CD4-positive, alpha-beta memory T cell (primary cell): ENCODE results near the gene WASF3. TPM values are rescaled to one million over a fixed set of nuclear protein-coding genes. Genes with fewer than 3 reads are reported as not detected.

Experiments
- CTCF ChIA-PET: fragments of 350-600 bp; sonication (Branson Sonifier 250); formaldehyde crosslinking; loops from one replicate; lab custom pipeline; 2021; ENCODE audit warnings: inconsistent platforms; ENCODE audit not compliant: partially characterized antibody; lab: Charles Lee
- POLR2A ChIA-PET: fragments of 350-600 bp; sonication (Branson Sonifier 250); formaldehyde crosslinking; loops from one replicate; lab custom pipeline; 2021; ENCODE audit not compliant: partially characterized antibody; lab: Charles Lee
- DNase-seq, 5 donors: peaks; one replicate each; pipeline versions ENCODE4 v3.0.0 to v3.0.0-alpha.2; 2020 to 2022; ENCODE audit warnings: mixed read lengths in 1 of 5
- H3K27ac ChIP-seq: one replicate; pipeline ENCODE4 v1.7.0; 2013; ENCODE audit warnings: low read depth, low read length
- H3K27me3 ChIP-seq: 2 replicates; pipeline ENCODE4 v1.7.0; 2013; ENCODE audit warnings: mild to moderate bottlenecking, low read length, moderate library complexity; ENCODE audit not compliant: insufficient read depth
- H3K36me3 ChIP-seq: 2 replicates; pipeline ENCODE4 v1.7.0; 2013; ENCODE audit warnings: mild to moderate bottlenecking, low read length, moderate library complexity; ENCODE audit not compliant: insufficient read depth
- H3K4me1 ChIP-seq: 2 replicates; pipeline ENCODE4 v1.7.0; 2013; ENCODE audit warnings: mild to moderate bottlenecking, low read length, moderate library complexity; ENCODE audit not compliant: insufficient read depth
- H3K4me3 ChIP-seq, 2 donors: one replicate each; pipeline ENCODE4 v1.7.0; 2013; ENCODE audit warnings: low read length in 2 of 2, mild to moderate bottlenecking in 1 of 2
- H3K9me3 ChIP-seq, 2 donors: one replicate each; pipeline ENCODE4 v1.7.0; 2013; ENCODE audit warnings: low read length in 2 of 2, control low read depth in 1 of 2; ENCODE audit not compliant: control insufficient read depth in 1 of 2
- H3K27ac Mint-ChIP-seq, 7 donors: one replicate each; pipeline ENCODE4 v1.8.0; 2020 to 2021; ENCODE audit warnings: mixed read lengths in 7 of 7, mild to moderate bottlenecking in 6 of 7, inconsistent platforms in 3 of 7, moderate library complexity in 3 of 7
- H3K27me3 Mint-ChIP-seq, 2 donors: one replicate each; pipeline ENCODE4 v1.8.0; 2020 to 2021; ENCODE audit warnings: mixed read lengths in 2 of 2
- H3K36me3 Mint-ChIP-seq, 2 donors: one replicate each; pipeline ENCODE4 v1.8.0; 2020 to 2021; ENCODE audit warnings: mixed read lengths in 2 of 2, inconsistent platforms in 1 of 2, mild to moderate bottlenecking in 1 of 2
- H3K4me1 Mint-ChIP-seq, 4 donors: one replicate each; pipeline ENCODE4 v1.8.0; 2020 to 2021; ENCODE audit warnings: mixed read lengths in 4 of 4, mild to moderate bottlenecking in 1 of 4
- H3K4me3 Mint-ChIP-seq, 8 donors: one replicate each; pipeline ENCODE4 v1.8.0; 2020 to 2021; ENCODE audit warnings: mixed read lengths in 8 of 8, mild to moderate bottlenecking in 7 of 8, moderate library complexity in 6 of 8, inconsistent platforms in 3 of 8
- H3K9me3 Mint-ChIP-seq, 8 donors: one replicate each; pipeline ENCODE4 v1.8.0; 2020 to 2021; ENCODE audit warnings: mixed read lengths in 8 of 8, mild to moderate bottlenecking in 5 of 8, inconsistent platforms in 3 of 8, moderate library complexity in 1 of 8
- intact Hi-C: fragments of 100-400 bp; cut with micrococcal nuclease; formaldehyde crosslinking; loops from one replicate; pipeline ENCODE4 v1.15.1; 2023
- polyA plus RNA-seq, 2 donors: library from polyadenylated mRNA; unstranded; fragments of 300-500 nt; fragmentation: Illumina TruSeq; gene quantifications; one replicate each; pipeline ENCODE4 v1.2.3, GENCODE V29; 2021
- total RNA-seq, 2 experiments: library from RNA; stranded (reverse); gene quantifications; one replicate each; pipeline ENCODE4 v1.2.3, GENCODE V29; 2021

The WASF3 gene
- total and polyA plus RNA-seq, 4 experiments from 2014 or later = not detected

DNA sequence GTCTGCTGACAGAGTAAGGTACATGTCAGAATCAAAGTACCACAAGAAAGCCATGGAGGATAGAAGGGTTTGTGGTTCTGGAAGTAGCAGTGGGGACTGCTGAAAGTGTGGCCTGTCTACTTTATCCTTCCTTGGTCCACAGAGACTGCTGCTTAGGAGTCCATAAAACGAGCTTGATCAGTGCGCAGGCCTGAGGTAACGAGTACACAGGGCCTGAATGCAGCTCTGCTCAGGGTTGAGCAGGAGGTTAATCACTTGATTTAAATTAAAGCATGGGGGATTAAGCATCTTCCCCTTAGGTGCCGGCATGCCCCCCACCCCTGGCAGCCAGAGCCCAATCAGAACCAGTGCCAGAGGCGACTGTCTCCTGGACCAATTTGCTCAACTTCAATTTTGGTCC, 34.9 kb upstream of the WASF3 start:
- H3K36me3 ChIP-seq = no peaks in the 10 kb centered on the region
- no peak overlapping the region for H3K27ac ChIP-seq
- H3K27me3 ChIP-seq = no peaks in the 10 kb centered on the region
- H3K9me3 ChIP-seq = no peaks in the 10 kb centered on the region
- CTCF ChIA-PET = no interaction called here
- POLR2A ChIA-PET = no interaction called here
- H3K4me1 Mint-ChIP-seq = no peaks in the 10 kb centered on the region
- H3K4me3 ChIP-seq = no peak overlapping the region
- intact Hi-C loops = no loop called here
- H3K4me1 ChIP-seq = no peaks in the 10 kb centered on the region
- H3K4me3 Mint-ChIP-seq = no peak overlapping the region
- peaks cover 0 to 3% (median 0%) of the 10 kb centered on the region in 8 donors for H3K9me3 Mint-ChIP-seq
- DNase-seq = no peak
- no peak overlapping the region for H3K27ac Mint-ChIP-seq
- peaks cover 10 to 11% of the 10 kb centered on the region in 2 donors for H3K27me3 Mint-ChIP-seq
- no peaks in the 10 kb centered on the region for H3K36me3 Mint-ChIP-seq

DNA sequence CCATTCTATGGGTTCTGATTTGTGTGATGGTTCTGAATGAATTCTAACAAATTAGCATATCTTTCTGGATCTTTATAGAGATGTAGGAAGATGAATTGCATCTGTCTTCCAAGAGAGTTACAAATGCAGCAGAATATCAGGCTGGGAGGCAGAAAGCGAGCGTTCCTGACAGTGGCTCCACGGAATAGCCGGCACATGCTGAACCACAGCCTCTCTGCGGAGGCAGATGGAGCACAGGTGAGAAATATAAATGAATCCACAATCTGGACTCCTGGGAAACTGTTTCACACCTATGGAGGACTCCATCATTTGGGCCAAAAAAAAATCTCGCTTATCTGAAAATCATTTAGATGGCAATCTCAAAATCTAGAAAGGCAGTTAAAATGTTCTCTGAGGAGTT, 34.5 kb upstream of the WASF3 start:
- H3K27me3 ChIP-seq = no peaks in the 10 kb centered on the region
- no peaks in the 10 kb centered on the region for H3K4me1 ChIP-seq
- Mint-ChIP-seq H3K27me3 (peaks cover 9 to 10% of the 10 kb centered on the region in 2 donors), H3K4me3 (no peak overlapping the region), H3K4me1 (no peaks in the 10 kb centered on the region), H3K36me3 (no peaks in the 10 kb centered on the region), H3K27ac (no peak overlapping the region), H3K9me3 (peaks cover 0 to 3% (median 0%) of the 10 kb centered on the region in 8 donors)
- no peaks in the 10 kb centered on the region for H3K9me3 ChIP-seq
- H3K27ac ChIP-seq = no peak overlapping the region
- ChIA-PET CTCF (no interaction called here), POLR2A (no interaction called here)
- H3K36me3 ChIP-seq = no peaks in the 10 kb centered on the region
- no peak for DNase-seq
- no peak overlapping the region for H3K4me3 ChIP-seq
- intact Hi-C loops = loop anchor here (1.0 kb wide), 1 partner anchor 12 kb away; no protein-coding TSS in a partner anchor

DNA sequence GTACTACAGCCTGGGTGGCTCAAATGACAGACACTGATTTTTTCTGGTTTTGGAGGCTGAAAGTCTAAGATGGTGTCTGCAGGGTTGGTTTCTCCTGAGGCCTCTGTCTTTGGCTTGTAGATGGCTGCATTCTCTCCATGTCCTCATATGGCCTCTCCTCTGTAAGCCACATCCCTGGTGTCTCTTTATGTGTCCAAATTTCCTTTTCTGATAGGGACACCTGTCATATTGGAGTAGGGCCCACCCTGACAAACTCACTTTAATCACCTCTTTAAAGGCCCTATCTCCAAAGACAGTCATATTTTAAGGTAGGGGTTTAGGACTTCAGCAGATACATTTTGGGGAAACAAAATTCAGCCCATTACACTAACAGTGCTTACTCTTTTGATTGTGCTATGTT, 32.0 kb upstream of the WASF3 start:
- DNase-seq = no peak
- H3K9me3 ChIP-seq = no peaks in the 10 kb centered on the region
- no peaks in the 10 kb centered on the region for H3K4me1 ChIP-seq
- no peak overlapping the region for H3K27ac Mint-ChIP-seq
- H3K27me3 Mint-ChIP-seq = peaks cover 4 to 5% of the 10 kb centered on the region in 2 donors
- no peaks in the 10 kb centered on the region for H3K27me3 ChIP-seq
- no peaks in the 10 kb centered on the region for H3K36me3 ChIP-seq
- intact Hi-C loops = no loop called here
- ChIA-PET CTCF (no interaction called here), POLR2A (no interaction called here)
- no peaks in the 10 kb centered on the region for H3K4me1 Mint-ChIP-seq
- H3K4me3 Mint-ChIP-seq = no peak overlapping the region
- no peak overlapping the region for H3K4me3 ChIP-seq
- peaks cover 0 to 3% (median 0%) of the 10 kb centered on the region in 8 donors for H3K9me3 Mint-ChIP-seq
- H3K36me3 Mint-ChIP-seq = no peaks in the 10 kb centered on the region
- no peak overlapping the region for H3K27ac ChIP-seq

DNA sequence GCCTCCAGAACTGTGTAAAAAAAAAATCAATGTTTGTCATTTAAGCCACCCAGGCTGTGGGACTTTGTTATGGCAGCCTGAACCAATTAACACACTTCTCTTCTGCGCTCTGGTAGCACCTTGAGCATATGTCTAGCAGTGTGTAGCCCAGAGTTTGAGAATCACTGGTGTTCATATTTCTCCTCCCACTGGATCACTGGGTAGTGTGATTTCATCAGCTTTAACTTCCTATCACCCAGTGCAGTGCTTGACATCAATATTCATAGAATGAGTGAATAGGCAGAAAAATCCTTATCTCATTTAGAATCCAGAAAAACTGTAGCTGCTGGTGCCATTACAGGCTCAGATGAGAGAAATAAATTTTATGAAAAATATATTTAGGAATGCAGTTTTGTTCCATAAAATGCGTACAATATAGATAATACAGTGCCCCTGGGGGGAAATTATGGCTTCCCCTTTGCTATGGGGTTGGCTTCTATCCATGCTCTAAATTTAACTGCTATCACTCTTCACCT, 30.7 kb upstream of the WASF3 start:
- intact Hi-C loops = no loop called here
- H3K27ac Mint-ChIP-seq = no peak overlapping the region
- Histone ChIP-seq H3K27me3 (no peaks in the 10 kb centered on the region), H3K27ac (no peak overlapping the region), H3K9me3 (no peaks in the 10 kb centered on the region), H3K4me3 (no peak overlapping the region), H3K36me3 (no peaks in the 10 kb centered on the region), H3K4me1 (no peaks in the 10 kb centered on the region)
- no peaks in the 10 kb centered on the region for H3K4me1 Mint-ChIP-seq
- DNase-seq = no peak
- ChIA-PET POLR2A (no interaction called here), CTCF (no interaction called here)
- H3K27me3 Mint-ChIP-seq = peaks cover 4 to 5% of the 10 kb centered on the region in 2 donors
- H3K9me3 Mint-ChIP-seq = peaks cover 0 to 2% (median 0%) of the 10 kb centered on the region in 8 donors
- H3K36me3 Mint-ChIP-seq = no peaks in the 10 kb centered on the region
- no peak overlapping the region for H3K4me3 Mint-ChIP-seq

- H3K36me3 ChIP-seq = no peaks in the 10 kb centered on the region
- H3K27me3 ChIP-seq = no peaks in the 10 kb centered on the region
- DNase-seq = no peak
- CTCF ChIA-PET = interaction anchor here (1.0 kb wide), 1 partner anchor 32 kb away, joined by 4 read pairs; no protein-coding TSS in a partner anchor
- Mint-ChIP-seq H3K27me3 (peaks cover 6 to 7% of the 10 kb centered on the region in 2 donors), H3K9me3 (peaks cover 0 to 5% (median 0%) of the 10 kb centered on the region in 8 donors), H3K27ac (no peak overlapping the region), H3K4me3 (no peak overlapping the region), H3K4me1 (no peaks in the 10 kb centered on the region), H3K36me3 (no peaks in the 10 kb centered on the region)
- POLR2A ChIA-PET = interaction anchor here (0.5 kb wide), 1 partner anchor 249 kb away, joined by 3 read pairs; no protein-coding TSS in a partner anchor
- no peaks in the 10 kb centered on the region for H3K4me1 ChIP-seq
- H3K27ac ChIP-seq = no peak overlapping the region
- intact Hi-C loops = no loop called here
- H3K4me3 ChIP-seq = no peak overlapping the region
- no peaks in the 10 kb centered on the region for H3K9me3 ChIP-seq
Observed at GRCh38 chr13:26528527-26528926, 29.0 kb upstream of the WASF3 start.

DNA sequence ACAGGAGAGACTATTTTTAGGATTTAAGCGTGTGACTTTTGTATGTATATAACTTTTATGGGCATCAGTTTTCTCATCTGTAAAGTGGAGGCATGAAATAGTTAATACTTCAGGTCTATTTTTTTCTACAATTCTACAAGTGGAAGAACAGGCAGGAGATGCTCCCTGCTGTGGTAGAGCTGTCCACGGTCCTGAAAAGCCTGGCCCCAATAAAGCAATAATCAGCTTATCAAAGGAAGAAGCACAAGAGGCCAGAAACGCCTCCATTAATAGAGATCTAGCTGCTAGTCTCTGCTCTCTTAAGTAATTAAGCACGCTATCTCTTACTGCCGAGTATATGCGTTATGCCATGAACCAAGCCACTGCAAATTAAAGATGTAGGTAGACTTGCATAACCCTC, 28.0 kb upstream of the WASF3 start:
- Histone ChIP-seq H3K9me3 (no peaks in the 10 kb centered on the region), H3K4me1 (no peaks in the 10 kb centered on the region), H3K4me3 (no peak overlapping the region), H3K27me3 (no peaks in the 10 kb centered on the region), H3K27ac (no peak overlapping the region), H3K36me3 (no peaks in the 10 kb centered on the region)
- DNase-seq = peak in 1 of 5 donors; percentile 2
- no peak overlapping the region for H3K27ac Mint-ChIP-seq
- no peaks in the 10 kb centered on the region for H3K36me3 Mint-ChIP-seq
- H3K4me1 Mint-ChIP-seq = no peaks in the 10 kb centered on the region
- ChIA-PET CTCF (interaction anchor here (0.9 kb wide), 1 partner anchor 33 kb away, joined by 3 read pairs; no protein-coding TSS in a partner anchor), POLR2A (no interaction called here)
- no peak overlapping the region for H3K4me3 Mint-ChIP-seq
- peaks cover 0 to 5% (median 0%) of the 10 kb centered on the region in 8 donors for H3K9me3 Mint-ChIP-seq
- intact Hi-C loops = no loop called here
- H3K27me3 Mint-ChIP-seq = peaks cover 6 to 7% of the 10 kb centered on the region in 2 donors

DNA sequence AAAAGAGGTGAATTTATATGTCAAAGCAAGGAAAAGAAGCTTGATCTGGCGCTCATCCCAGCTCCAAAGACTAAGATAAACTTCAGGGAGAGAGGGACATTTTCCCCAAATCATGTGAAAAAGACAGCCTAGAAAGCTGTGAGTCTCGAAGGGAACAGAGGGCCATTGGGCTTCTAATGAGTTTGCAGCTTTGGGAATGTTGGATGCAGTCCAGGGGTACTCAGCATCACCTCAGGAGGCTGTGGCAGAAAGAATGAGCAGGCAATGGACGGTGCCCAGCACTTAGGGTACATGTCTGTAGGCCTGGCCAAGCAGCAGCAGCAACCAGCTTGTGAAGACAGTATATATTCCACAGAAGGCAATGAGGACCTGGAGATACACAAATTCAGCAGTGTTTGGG, 25.7 kb upstream of the WASF3 start:
- H3K27me3 ChIP-seq = no peaks in the 10 kb centered on the region
- POLR2A ChIA-PET = no interaction called here
- H3K36me3 ChIP-seq = no peaks in the 10 kb centered on the region
- Mint-ChIP-seq H3K4me1 (no peaks in the 10 kb centered on the region), H3K27ac (no peak overlapping the region), H3K27me3 (peaks cover 6 to 7% of the 10 kb centered on the region in 2 donors), H3K36me3 (no peaks in the 10 kb centered on the region), H3K9me3 (peaks cover 0 to 5% (median 0%) of the 10 kb centered on the region in 8 donors), H3K4me3 (no peak overlapping the region)
- no peak for DNase-seq
- no peak overlapping the region for H3K27ac ChIP-seq
- CTCF ChIA-PET = interaction anchor here (1.2 kb wide), 1 partner anchor 167 kb away, joined by 3 read pairs; no protein-coding TSS in a partner anchor
- no peaks in the 10 kb centered on the region for H3K9me3 ChIP-seq
- intact Hi-C loops = no loop called here
- H3K4me3 ChIP-seq = no peak overlapping the region
- no peaks in the 10 kb centered on the region for H3K4me1 ChIP-seq
